Thymus (tissue), 11 donors: ENCODE results near the gene NFIL3. TPM values are rescaled to one million over a fixed set of nuclear protein-coding genes. Genes with fewer than 3 reads are reported as not detected.
"Not testable (repeated sequence)": the region's sequence is repeated elsewhere in the genome, so short reads cannot be mapped to it uniquely, and the experiment has no call there.

ENCODE experiments used
- DNase-seq, 9 donors: peaks; one replicate each; pipeline ENCODE4 v3.0.0-alpha.2; 2013; ENCODE audit warnings: low spot score in 9 of 9, low read depth in 6 of 9, missing footprints in 1 of 9
- H3K27ac ChIP-seq, 2 donors: one replicate each; pipeline ENCODE4 v1.5.1; 2013; ENCODE audit warnings: control low read depth in 1 of 2, low read depth in 1 of 2, low read length in 1 of 2, mild to moderate bottlenecking in 1 of 2, moderate library complexity in 1 of 2
- H3K27me3 ChIP-seq, 2 donors: one replicate each; pipeline ENCODE4 v1.5.1; 2013; ENCODE audit warnings: low read length in 1 of 2; ENCODE audit not compliant: control insufficient read depth in 2 of 2, insufficient read depth in 1 of 2
- H3K36me3 ChIP-seq, 2 donors: one replicate each; pipeline ENCODE4 v1.5.1; 2013; ENCODE audit warnings: low read length in 1 of 2, mild to moderate bottlenecking in 1 of 2, moderate library complexity in 1 of 2; ENCODE audit not compliant: control insufficient read depth in 2 of 2, insufficient read depth in 2 of 2
- H3K4me1 ChIP-seq, 2 donors: one replicate each; pipeline ENCODE4 v1.5.1; 2013; ENCODE audit warnings: low read length in 2 of 2; ENCODE audit not compliant: control insufficient read depth in 2 of 2, insufficient read depth in 2 of 2
- H3K4me3 ChIP-seq, 2 donors: one replicate each; pipeline ENCODE4 v1.5.1; 2013; ENCODE audit warnings: low read length in 2 of 2, control low read depth in 1 of 2, mild to moderate bottlenecking in 1 of 2
- H3K9me3 ChIP-seq, 2 donors: one replicate each; pipeline ENCODE4 v1.5.1; 2013; ENCODE audit warnings: low read length in 1 of 2, mild to moderate bottlenecking in 1 of 2; ENCODE audit not compliant: control insufficient read depth in 2 of 2, insufficient read depth in 1 of 2
- WGBS: extraction: QIAGEN DNeasy Blood & Tissue Kit; methylation state at CpG from one replicate; pipeline ENCODE4 v1.1.7; 2013; 5-methylcytosine and 5-hydroxymethylcytosine counted together
- polyA plus RNA-seq: library from polyadenylated mRNA; stranded (reverse); fragments of 200-250 nt; gene quantifications from one replicate; pipeline ENCODE4 v1.2.3, GENCODE V29; 2013
- total RNA-seq: library from RNA; stranded (reverse); fragments of 120-200 nt; gene quantifications from one replicate; pipeline ENCODE4 v1.2.4, GENCODE V29; 2013
- donor health status: healthy.

Gene NFIL3
- total and polyA plus RNA-seq, 2 donors = 5.1 to 54.6 TPM

GRCh38 chr9:91374939-91375338 lies 48.7 kb downstream of the NFIL3 start:
- Histone ChIP-seq H3K27ac (no peak overlapping the region), H3K27me3 (no peaks in the 10 kb centered on the region), H3K9me3 (no peaks in the 10 kb centered on the region), H3K36me3 (no peaks in the 10 kb centered on the region), H3K4me1 (no peaks in the 10 kb centered on the region), H3K4me3 (no peak overlapping the region)
- 65% methylated on average over 3 of the region's 3 CpGs for WGBS
- no peak for DNase-seq

- H3K27me3 ChIP-seq = no peaks in the 10 kb centered on the region
- 95% methylated on average over 1 of the region's 1 CpG for WGBS
- no peak for DNase-seq
- no peaks in the 10 kb centered on the region for H3K4me1 ChIP-seq
- no peak overlapping the region for H3K4me3 ChIP-seq
- no peak overlapping the region for H3K27ac ChIP-seq
- no peaks in the 10 kb centered on the region for H3K36me3 ChIP-seq
- H3K9me3 ChIP-seq = no peaks in the 10 kb centered on the region
These were observed 51.7 kb downstream of the NFIL3 start for GRCh38 chr9:91371894-91372293.

- WGBS = 97% methylated on average over 3 of the region's 3 CpGs
- not testable (repeated sequence) for H3K9me3 ChIP-seq, DNase-seq, H3K27me3 ChIP-seq, H3K27ac ChIP-seq, H3K36me3 ChIP-seq, H3K4me1 ChIP-seq, H3K4me3 ChIP-seq
These were observed 53.6 kb downstream of the NFIL3 start for GRCh38 chr9:91370006-91370405.

- H3K27me3 ChIP-seq = no peaks in the 10 kb centered on the region
- no peaks in the 10 kb centered on the region for H3K36me3 ChIP-seq
- no peak overlapping the region for H3K4me3 ChIP-seq
- H3K4me1 ChIP-seq = peaks cover 9 to 11% of the 10 kb centered on the region in 2 donors
- 78% methylated on average over 3 of the region's 3 CpGs for WGBS
- H3K9me3 ChIP-seq = peaks cover 2 to 15% of the 10 kb centered on the region in 2 donors
- no peak for DNase-seq
- H3K27ac ChIP-seq = no peak overlapping the region
These were observed 58.9 kb downstream of the NFIL3 start for GRCh38 chr9:91364702-91365101.

GRCh38 chr9:91364005-91364404 lies 59.6 kb downstream of the NFIL3 start:
- no peak overlapping the region for H3K27ac ChIP-seq
- H3K4me1 ChIP-seq = peaks cover 9 to 11% of the 10 kb centered on the region in 2 donors
- WGBS = 97% methylated on average over 7 of the region's 7 CpGs
- no peaks in the 10 kb centered on the region for H3K27me3 ChIP-seq
- no peaks in the 10 kb centered on the region for H3K36me3 ChIP-seq
- H3K9me3 ChIP-seq = peaks cover 2 to 15% of the 10 kb centered on the region in 2 donors
- H3K4me3 ChIP-seq = no peak overlapping the region
- DNase-seq = no peak

- Histone ChIP-seq H3K27me3 (no peaks in the 10 kb centered on the region), H3K9me3 (peaks cover 2 to 15% of the 10 kb centered on the region in 2 donors), H3K4me3 (peak overlapping the region; percentile 65 to 95), H3K27ac (no peak overlapping the region), H3K4me1 (peaks cover 9 to 11% of the 10 kb centered on the region in 2 donors), H3K36me3 (no peaks in the 10 kb centered on the region)
- DNase-seq = no peak
- WGBS = 69% methylated on average over 15 of the region's 15 CpGs
These were observed 61.5 kb downstream of the NFIL3 start for GRCh38 chr9:91362051-91362611.

GRCh38 chr9:91361291-91362050 lies 62.2 kb downstream of the NFIL3 start, which contains the start of gene AUH:
Gene AUH, minus strand, starts transcription at chr9:91361918. Its CDS starts 29 bp downstream, at chr9:91361889.
- H3K4me3 ChIP-seq = peak within 1 kb of the TSS; percentile 65 to 95
- peak in 8 of 9 donors; percentile 57 to 88 (median 76) for DNase-seq
- H3K4me1 ChIP-seq = peaks cover 9 to 11% of the 10 kb centered on the region in 2 donors
- peak within 1 kb of the TSS in 1 of 2 donors; percentile 89 for H3K27ac ChIP-seq
- H3K27me3 ChIP-seq = no peaks in the 10 kb centered on the region
- peaks cover 0 to 3% of the 10 kb centered on the region in 2 donors for H3K36me3 ChIP-seq
- H3K9me3 ChIP-seq = peaks cover 2 to 15% of the 10 kb centered on the region in 2 donors
- WGBS = under 1% methylated on average over 82 of the region's 82 CpGs

- peak in 2 of 9 donors; percentile 15 to 17 for DNase-seq
- Histone ChIP-seq H3K36me3 (peaks cover 0 to 3% of the 10 kb centered on the region in 2 donors), H3K27ac (no peak overlapping the region), H3K27me3 (no peaks in the 10 kb centered on the region), H3K9me3 (peaks cover 2 to 15% of the 10 kb centered on the region in 2 donors), H3K4me1 (peaks cover 9 to 11% of the 10 kb centered on the region in 2 donors), H3K4me3 (peak overlapping the region; percentile 65 to 95)
- 33% methylated on average over 10 of the region's 10 CpGs for WGBS
These were observed 62.9 kb downstream of the NFIL3 start for GRCh38 chr9:91360551-91361290.
